ENCODE data around the gene BLM. TPM values are rescaled to one million over a fixed set of nuclear protein-coding genes. Genes with fewer than 3 reads are reported as not detected.

Gene BLM
- total RNA-seq, 2 donors from 2014 or later = 29.6 to 34.9 TPM

- no peak overlapping the region for H3K27ac Mint-ChIP-seq
- Histone ChIP-seq H3K36me3 (ENCODE audit: control insufficient read depth, insufficient read depth, low read length) (peaks cover 44% of the 10 kb centered on the region), H3K4me3 (ENCODE audit: low read length) (no peak overlapping the region), H3K9ac (ENCODE audit: extremely low read depth, low read length, poor library complexity, severe bottlenecking) (no peak overlapping the region), H3K27ac (ENCODE audit: low read depth, low read length) (no peak overlapping the region), H3K9me3 (ENCODE audit: control insufficient read depth, low read length) (no peaks in the 10 kb centered on the region), H3K4me1 (ENCODE audit: control insufficient read depth, insufficient read depth, low read length) (peaks cover 2% of the 10 kb centered on the region), H3K27me3 (ENCODE audit: control insufficient read depth, insufficient read depth, low read length, poor library complexity, severe bottlenecking) (no peaks in the 10 kb centered on the region)
- H3K4me3 Mint-ChIP-seq = no peak overlapping the region
- H3K9me3 Mint-ChIP-seq = no peaks in the 10 kb centered on the region
- peak; percentile 29 for DNase-seq
- H3K36me3 Mint-ChIP-seq (ENCODE audit: low read depth) = peaks cover 47% of the 10 kb centered on the region
- peaks cover 1% of the 10 kb centered on the region for H3K4me1 Mint-ChIP-seq
- H3K27me3 Mint-ChIP-seq (ENCODE audit: insufficient read depth) = no peaks in the 10 kb centered on the region
- TF ChIP-seq CTCF (conservative IDR thresholded peaks at IDR 0.05) = no peak
- 89 to 92% methylated on average over 6 to 8 of the region's 8 CpGs for WGBS, 2 experiments (ENCODE audit: insufficient coverage in 1 of 2, insufficient read length in 1 of 2)
These were observed 91.5 kb downstream of the BLM start for GRCh38 chr15:90808517-90809235.

GRCh38 chr15:90809536-90809935, 92.4 kb downstream of the BLM start:
- no peaks in the 10 kb centered on the region for H3K27me3 Mint-ChIP-seq (ENCODE audit: insufficient read depth)
- H3K9me3 Mint-ChIP-seq = no peaks in the 10 kb centered on the region
- 94 to 95% methylated on average over 4 of the region's 4 CpGs for WGBS, 2 experiments (ENCODE audit: insufficient coverage in 1 of 2, insufficient read length in 1 of 2)
- H3K4me1 Mint-ChIP-seq = peaks cover 10% of the 10 kb centered on the region
- Histone ChIP-seq H3K27me3 (ENCODE audit: control insufficient read depth, insufficient read depth, low read length, poor library complexity, severe bottlenecking) (no peaks in the 10 kb centered on the region), H3K27ac (ENCODE audit: low read depth, low read length) (no peak overlapping the region), H3K9me3 (ENCODE audit: control insufficient read depth, low read length) (no peaks in the 10 kb centered on the region), H3K4me1 (ENCODE audit: control insufficient read depth, insufficient read depth, low read length) (peaks cover 6% of the 10 kb centered on the region), H3K4me3 (ENCODE audit: low read length) (no peak overlapping the region), H3K36me3 (ENCODE audit: control insufficient read depth, insufficient read depth, low read length) (peaks cover 36% of the 10 kb centered on the region), H3K9ac (ENCODE audit: extremely low read depth, low read length, poor library complexity, severe bottlenecking) (no peak overlapping the region)
- no peak for TF ChIP-seq CTCF (conservative IDR thresholded peaks at IDR 0.05)
- no peak overlapping the region for H3K27ac Mint-ChIP-seq
- DNase-seq = no peak
- H3K4me3 Mint-ChIP-seq = no peak overlapping the region
- peaks cover 42% of the 10 kb centered on the region for H3K36me3 Mint-ChIP-seq (ENCODE audit: low read depth)

GRCh38 chr15:90810354-90810753, 93.2 kb downstream of the BLM start:
- peaks cover 15% of the 10 kb centered on the region for H3K4me1 Mint-ChIP-seq
- H3K27ac ChIP-seq (ENCODE audit: low read depth, low read length) = no peak overlapping the region
- peaks cover 6% of the 10 kb centered on the region for H3K4me1 ChIP-seq (ENCODE audit: control insufficient read depth, insufficient read depth, low read length)
- H3K27me3 ChIP-seq (ENCODE audit: control insufficient read depth, insufficient read depth, low read length, poor library complexity, severe bottlenecking) = no peaks in the 10 kb centered on the region
- H3K9me3 Mint-ChIP-seq = no peaks in the 10 kb centered on the region
- 94 to 100% methylated on average over 3 to 4 of the region's 4 CpGs for WGBS, 2 experiments (ENCODE audit: insufficient coverage in 1 of 2, insufficient read length in 1 of 2)
- peak; percentile 15 for DNase-seq
- no peak overlapping the region for H3K4me3 Mint-ChIP-seq
- no peak overlapping the region for H3K4me3 ChIP-seq (ENCODE audit: low read length)
- H3K36me3 ChIP-seq (ENCODE audit: control insufficient read depth, insufficient read depth, low read length) = peaks cover 39% of the 10 kb centered on the region
- no peak overlapping the region for H3K9ac ChIP-seq (ENCODE audit: extremely low read depth, low read length, poor library complexity, severe bottlenecking)
- H3K9me3 ChIP-seq (ENCODE audit: control insufficient read depth, low read length) = no peaks in the 10 kb centered on the region
- no peak for TF ChIP-seq CTCF (conservative IDR thresholded peaks at IDR 0.05)
- no peaks in the 10 kb centered on the region for H3K27me3 Mint-ChIP-seq (ENCODE audit: insufficient read depth)
- H3K27ac Mint-ChIP-seq = no peak overlapping the region
- peaks cover 43% of the 10 kb centered on the region for H3K36me3 Mint-ChIP-seq (ENCODE audit: low read depth)

All from endodermal cell (in vitro differentiated cells).